GM19455 (cell line): Measurements from ENCODE around the gene TAF15.

Source experiments
- ATAC-seq: cut with Tn5 transposase; IDR thresholded peaks from one replicate; pipeline ENCODE4 v1.9.1; 2021; ENCODE audit not compliant: unreplicated experiment

TAF15 gene

DNA sequence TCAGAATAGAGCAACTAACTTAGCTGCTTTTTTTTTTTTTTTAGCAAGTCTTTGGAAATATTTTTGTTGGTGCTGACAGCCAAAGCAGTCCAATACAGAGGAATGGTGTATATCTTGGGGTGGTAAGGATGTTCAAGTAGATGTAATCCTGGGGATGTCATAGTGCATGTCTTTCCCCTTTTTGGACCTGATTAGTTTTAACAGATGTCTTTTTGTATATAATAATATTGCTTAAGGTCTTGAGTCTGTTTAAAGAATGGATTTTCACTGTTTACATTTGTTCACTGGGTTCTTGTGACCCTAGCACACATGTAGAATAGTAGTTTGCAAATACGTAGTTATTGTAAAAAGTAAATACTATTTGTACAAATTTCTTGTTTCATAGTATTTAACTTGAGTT is 7.9 kb downstream of the TAF15 start:
- no peak for ATAC-seq

DNA sequence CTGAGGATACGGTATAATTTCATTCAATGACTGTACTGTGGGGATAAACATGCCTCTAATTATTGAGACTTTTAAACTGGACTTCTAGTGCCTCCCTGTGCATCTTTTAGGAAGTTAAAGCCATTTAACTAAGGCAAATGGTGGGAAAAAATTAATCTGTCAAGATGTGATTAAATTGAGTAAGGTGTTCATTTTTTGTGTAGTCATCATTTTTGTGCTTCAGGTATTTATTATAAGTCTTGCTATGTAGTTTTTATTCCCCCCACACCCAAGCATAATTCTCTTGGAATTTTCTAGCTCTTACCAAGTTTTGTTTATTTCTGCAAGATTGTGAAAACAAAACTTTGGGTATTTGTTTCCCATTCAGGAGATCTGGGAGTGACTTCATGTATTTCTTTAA is 10.2 kb downstream of the TAF15 start:
- no peak for ATAC-seq

DNA sequence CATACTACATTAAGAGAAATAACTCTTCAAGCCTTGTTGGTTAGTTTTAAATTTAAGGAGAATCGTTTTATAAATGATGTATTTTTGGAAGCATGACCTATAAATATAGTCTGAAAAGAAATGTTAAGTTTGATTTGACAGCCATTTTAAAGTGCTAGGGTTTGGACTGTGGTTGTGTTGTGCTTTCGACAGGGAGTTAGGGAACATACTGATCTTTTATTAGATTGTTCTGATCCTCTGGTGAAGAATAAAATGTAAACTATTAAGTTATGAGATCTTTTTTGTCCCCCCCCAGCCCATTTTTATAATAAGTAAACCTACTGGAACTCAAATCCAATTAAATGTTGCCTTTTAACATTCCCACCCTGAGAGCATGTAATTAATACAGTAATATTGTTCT is 12.0 kb downstream of the TAF15 start:
- ATAC-seq, result no peak

DNA sequence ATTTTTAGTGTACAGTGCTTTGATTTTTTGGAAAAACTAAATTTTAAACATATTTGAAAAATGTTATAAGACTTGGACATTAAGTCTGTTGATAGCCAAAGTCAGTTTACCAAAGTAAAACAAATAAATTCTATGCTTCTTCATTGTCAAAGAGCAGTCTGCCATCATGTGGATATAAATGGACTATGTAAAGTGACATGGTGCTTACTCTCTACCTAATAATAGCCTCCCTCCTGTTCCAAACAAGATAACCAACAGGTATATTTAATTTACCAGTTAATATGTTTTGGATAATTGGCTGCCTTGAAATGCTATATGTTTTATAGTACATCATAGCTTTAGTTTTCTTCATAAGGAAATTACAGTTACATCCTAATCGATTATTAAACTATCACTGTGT is 15.9 kb downstream of the TAF15 start:
- no peak for ATAC-seq

DNA sequence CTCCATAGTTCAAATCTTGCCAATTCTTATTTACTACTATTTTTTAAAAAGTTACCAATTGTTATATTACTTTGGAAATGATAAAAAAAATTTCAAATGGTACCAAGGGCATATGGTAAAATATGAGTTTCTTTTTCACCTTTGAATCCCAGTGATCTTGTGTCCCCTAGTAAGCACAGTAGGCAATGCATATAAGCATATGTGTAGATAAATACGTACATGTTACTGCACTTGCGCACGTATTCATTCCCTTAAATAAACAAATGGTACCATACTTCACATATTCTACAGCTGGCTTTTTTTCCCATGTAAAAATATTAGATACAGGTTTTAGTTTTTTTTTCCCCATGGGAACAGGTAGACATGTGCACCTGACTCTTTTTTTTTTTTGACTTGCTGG is 31.8 kb downstream of the TAF15 start:
- ATAC-seq, result no peak

DNA sequence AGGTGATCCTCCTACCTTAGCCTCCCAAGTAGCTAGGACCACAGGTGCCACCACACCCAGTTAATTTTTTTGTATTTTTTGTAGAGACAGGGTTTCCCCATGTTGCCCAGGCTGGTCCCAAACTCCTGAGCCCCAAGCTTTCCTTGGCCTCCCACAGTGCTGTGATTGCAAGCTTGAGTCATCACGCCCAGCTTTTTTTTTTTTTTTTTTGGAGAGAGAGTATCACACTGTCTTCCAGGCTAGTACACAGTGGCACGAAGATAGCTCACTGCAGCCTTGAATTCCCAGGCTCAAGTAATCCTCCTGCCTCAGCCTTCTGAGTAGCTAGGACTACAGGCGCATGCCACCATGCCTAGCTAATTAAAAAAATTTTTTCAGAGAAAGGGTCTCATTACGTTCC is 32.2 kb downstream of the TAF15 start:
- no peak for ATAC-seq

DNA sequence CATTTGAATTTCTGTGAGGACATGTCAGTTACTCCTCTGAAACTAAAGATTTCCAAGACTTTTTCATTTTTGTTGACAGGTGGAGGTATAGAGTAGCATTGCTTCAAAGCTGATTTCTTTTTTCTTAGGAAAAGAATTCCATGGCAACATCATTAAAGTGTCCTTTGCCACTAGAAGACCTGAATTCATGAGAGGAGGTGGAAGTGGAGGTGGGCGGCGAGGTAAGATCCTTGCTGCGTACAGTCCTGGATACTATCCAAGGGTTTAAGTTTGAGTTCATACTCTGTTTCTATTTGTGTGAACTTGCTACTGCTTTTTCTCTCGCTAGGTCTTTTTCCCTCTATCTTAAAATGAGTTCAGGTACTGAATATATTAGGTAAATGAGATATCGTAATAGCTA is 33.0 kb downstream of the TAF15 start:
- ATAC-seq, result no peak

DNA sequence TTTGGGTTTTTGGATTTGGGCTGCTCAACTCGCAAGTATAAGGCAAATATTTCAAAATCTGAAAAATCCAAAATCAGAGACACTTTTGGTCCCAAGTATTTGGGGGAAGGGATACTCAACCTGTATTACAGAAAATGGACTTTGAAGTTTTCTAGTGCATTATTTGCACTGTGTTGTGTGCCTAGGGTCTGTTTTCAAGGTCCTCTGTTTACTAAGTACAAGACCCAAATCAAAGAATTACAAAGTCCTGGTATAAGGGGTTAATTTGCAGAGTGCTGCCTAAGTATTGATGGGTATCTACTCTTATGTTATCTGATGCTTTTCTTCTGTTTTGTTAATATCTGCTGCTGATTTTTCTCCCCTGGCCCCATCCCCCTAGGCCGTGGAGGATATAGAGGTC is 34.4 kb downstream of the TAF15 start:
- no peak for ATAC-seq

DNA sequence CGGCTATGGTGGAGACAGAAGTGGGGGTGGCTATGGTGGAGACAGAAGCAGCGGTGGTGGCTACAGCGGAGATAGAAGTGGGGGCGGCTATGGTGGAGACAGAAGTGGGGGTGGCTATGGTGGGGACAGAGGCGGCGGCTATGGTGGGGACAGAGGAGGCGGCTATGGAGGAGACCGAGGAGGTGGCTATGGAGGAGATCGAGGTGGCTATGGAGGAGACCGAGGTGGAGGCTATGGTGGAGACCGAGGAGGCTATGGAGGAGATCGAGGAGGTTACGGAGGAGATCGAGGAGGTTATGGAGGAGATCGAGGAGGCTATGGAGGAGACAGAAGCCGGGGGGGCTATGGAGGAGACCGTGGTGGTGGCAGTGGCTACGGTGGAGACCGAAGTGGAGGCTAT is 35.3 kb downstream of the TAF15 start:
- ATAC-seq, result no peak

DNA sequence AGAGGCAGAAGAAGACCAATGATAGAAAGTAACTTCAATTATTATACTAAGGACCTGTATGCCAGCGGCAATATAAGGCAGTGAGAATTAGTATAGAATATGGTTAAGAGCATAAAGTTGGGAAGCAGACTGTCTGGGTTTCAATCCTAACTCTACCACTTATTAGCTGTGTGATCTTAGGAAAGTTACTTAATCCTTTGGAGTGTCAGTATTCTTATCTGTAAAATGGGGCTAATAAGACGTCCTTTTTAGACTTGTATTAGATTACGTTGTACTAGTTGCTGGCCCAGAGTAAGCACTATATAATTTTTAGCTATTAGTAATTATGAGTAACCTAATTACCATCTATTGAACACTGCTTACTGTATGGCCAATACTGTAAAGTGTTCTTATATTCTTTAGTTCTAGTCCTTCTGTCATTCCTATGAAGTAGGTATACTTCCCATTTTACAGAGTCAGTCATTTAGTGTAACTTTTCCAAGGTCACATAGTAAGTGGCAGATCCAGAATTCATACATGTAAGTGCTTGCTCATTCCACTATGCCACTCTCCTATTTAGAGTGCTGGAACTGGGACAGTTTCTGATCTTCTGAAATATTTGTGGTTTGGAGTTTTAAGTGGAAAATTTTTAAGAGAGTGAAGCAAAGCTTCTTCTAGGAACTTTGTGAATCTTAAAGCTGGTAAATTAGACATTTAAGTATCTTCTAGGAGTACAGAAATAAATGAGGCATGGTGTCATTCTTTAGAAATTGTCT is 36.9 kb downstream of the TAF15 start:
- no peak for ATAC-seq

DNA sequence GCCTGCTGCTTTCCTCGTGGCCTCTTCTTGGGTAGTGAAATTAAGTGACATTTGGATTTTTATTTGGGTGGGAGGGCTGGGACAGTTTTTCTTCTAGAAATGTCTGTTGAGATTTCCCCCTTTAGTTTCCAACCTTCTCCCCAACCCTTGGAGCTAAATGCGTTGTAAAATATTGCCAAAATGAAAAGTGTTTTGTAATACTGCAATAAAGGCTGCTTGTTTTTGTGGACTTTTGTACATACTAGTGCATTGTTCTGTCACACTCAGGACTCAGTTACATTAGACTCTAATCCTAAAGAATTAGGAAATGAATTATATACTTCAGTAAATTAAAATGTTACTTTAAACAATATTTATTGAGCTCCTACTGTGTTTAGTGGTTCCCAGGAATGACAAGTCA is 37.7 kb downstream of the TAF15 start:
- no peak for ATAC-seq

DNA sequence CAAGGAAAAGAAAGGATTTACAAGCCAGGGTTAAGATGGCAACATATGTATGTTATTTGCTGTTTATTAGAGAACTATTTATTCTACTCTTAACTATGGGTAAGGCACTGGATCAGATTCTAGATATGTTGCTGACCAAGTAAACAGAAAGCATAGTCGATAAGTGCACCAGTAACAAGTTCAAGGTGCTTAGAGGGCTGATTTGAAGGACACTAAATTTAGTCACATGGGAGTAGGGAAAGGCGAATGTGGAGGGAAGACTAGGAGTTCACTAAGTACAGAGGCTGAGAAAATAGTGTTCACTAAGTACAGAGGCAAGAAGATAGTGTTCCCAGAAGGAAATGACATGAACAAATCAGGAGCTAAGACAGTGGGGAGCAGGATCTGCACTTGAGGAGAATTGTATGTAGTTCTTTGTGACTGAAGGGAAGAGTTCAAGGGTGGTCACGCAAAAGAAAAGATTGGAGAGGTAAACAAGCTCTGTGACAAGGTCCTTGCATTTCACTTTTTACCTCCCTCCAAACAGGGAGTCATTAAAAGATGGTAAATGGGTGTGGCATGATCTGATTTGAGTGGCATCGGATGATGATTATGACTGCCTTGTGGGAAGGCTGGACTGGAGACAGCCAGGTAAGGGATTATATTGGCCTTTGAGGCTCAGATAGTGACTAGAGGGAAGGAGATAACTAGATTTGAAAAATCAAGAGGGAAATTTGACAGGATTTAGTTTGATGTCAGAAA is 38.5 kb downstream of the TAF15 start:
- no peak for ATAC-seq

DNA sequence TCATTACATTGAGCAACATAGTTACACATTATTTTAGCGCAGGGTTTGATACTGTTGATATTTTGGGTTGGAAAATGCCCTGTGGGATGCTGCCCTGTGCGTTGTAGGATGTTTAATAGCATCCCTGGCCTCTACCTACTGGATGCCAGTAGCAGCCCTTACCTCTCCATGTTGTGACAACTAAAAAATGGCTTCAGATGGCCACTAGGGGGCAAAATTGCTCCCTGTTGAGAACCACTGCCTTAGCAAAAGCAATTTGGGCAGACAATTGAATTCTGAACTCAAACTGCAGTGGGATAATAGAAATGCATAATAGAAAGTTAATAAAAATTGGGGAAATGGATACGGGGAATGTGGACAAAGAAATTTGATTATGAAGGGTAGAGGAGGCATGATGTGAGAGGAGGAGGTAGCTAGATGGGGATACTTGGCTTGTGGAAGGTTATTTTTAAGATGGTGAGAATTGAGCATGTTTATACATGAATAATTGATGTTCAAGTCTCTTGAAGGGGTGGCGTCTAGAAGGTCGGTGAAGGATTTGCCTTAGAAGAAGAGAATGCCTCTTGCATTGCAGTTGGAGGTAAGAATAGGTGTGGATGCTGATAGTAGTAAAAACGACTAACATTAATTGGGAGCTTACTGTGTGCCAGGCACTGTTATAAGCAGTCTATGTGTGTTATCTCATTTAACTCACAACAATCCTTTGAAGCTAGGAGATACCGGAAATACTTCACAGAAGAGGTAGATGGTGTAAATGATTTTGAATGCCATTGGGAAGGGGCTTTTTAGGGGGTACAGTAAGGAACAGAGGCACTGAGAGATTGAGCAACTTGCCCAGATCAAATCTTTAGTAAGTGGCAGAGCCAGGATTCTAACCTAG is 40.4 kb downstream of the TAF15 start:
- no peak for ATAC-seq

DNA sequence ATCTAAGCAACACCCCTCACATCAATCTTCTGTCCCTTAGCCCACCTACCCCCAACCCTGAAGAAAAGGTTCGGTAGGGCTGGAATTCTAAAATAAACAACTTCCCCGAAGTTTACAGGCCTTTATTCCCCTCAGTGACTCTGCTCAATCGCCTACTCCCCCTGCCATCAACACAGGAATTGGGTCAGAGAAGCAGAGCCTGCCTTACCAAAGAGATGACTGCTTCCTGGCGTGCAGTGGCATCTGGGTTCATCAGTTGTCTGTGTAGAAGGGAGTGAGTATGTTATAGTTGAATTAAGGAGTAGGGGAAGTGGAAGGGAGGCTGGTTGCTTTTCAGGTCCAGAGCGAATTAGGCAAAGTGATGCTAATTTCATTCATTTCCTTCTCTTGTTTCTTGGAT is 46.7 kb downstream of the TAF15 start:
- no peak for ATAC-seq

DNA sequence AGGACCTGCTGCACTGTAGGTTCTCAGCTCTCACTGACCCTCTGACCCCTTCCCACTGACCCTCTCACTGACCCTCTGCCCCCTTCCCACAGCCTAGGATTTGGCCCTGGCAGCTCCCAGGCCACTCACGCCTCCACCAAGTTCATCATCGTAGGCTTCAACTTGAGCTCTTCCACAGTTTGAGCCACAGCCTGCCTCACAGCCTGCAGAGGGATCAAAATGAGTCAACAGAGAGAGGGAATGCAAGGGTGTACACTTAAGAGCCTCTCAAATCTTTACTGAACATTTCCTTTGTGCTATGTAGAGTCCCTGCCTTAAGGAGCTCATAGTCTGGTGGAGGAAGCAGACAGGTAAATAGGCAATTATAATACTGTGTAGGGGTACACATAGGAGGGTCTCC is 47.3 kb downstream of the TAF15 start:
- ATAC-seq, result no peak

DNA sequence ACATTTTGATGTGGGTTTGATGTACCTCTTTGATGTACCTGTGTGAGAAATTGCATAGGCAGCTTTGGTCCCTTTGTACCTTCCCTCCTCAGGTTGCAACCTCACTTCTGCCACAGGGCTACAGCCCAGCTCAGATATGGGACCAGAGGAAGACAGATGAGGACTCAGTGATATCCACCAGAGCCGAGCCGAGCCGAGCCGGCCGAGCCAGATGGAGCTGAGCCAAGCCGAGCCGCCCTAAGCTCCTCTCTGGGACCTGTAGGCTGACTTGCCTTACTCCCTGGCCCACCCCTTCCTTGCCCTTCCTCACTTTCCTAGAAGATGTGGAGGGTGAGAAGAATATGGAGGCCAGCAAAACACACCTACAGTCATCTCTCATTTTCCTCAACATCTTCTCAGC is 55.6 kb downstream of the TAF15 start:
- ATAC-seq, result no peak

DNA sequence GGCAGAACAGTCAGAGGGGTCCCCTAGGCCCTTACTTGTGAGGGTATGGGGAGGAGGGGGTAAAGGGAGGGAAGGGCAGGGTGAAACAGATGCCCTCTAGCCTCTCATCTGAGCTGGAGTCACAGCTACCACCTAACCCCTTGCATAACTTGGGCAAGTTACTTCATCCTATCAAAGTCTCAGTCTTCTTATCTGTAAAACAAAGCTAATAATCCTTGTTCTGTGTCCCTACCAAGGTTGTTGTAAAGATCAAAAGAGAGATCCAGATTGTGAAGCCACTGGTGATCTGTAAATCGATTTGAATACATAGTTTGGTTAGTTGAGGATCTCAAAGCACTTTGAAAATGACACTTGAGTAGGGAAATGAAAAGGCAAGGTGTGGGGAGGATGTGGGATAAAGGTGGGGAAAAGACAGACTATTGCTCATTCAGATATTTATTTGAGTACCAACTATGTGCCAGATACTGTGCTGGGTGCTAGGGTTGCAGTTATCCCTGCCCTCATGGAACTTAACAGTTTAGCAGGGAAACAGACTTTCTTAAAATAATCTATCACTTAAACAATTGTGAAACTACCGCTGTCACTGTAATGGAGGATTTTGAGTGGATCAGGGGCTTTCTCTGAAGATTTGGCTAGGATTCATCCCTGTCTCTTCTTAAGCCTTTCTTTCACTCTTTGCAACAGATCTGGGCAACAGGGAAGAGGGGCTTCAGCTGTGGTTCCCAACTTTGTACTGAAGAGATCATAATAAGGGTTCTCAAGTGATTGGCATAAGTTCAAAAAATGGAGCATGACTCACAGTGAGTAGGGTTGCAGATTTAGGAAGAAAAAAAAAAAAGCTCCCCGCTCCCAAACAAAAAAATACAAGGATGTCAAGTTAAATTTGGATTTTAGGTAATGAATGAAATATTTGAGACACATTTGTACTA is 56.4 kb downstream of the TAF15 start:
- no peak for ATAC-seq

DNA sequence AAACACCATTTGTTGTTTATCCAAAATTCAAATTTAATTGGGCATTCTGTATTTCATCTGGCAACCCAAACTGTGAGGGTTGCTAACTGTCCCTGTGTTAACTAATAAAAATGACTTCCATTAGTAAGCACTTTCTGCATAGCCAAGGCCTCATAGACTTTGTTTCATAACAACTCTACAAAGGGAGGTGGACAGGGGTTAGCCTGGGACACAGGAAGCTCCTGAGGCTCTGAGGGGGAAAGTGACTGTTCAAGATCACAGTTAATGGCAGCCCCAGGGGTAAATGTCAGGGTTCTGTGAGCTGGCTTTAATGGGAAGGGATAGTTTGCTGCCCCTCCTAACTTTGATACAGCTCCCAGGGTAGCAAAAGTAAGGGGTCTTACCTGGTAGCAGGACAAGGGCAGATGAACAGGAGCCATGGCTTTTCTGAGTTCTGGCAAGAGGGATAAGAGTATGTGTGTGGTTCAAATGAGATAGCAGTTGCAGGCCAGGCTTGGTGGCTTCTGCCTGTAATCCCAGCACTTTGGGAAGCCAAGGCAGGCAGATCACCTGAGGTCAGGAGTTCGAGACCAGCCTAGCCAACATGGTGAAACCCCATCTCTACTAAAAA is 57.2 kb downstream of the TAF15 start:
- no peak for ATAC-seq

DNA sequence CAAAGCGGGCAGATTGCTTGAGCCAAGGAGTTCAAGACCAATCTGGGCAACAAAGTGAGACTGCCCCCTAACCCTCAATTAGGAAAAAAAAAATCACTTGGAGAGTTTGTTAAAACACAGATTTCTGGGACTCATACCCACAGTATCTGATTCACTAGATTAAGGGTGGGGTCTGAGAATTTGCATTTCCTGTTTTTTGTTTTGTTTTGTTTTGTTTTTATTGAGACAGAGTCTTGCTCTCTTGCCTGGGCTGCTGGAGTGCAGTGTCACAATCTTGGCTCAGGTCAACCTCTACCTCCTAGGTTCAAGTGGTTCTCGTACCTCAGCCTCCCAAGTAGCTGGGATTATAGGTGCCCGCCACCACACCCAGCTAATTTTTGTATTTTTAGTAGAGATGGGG is 58.3 kb downstream of the TAF15 start:
- ATAC-seq, result no peak

DNA sequence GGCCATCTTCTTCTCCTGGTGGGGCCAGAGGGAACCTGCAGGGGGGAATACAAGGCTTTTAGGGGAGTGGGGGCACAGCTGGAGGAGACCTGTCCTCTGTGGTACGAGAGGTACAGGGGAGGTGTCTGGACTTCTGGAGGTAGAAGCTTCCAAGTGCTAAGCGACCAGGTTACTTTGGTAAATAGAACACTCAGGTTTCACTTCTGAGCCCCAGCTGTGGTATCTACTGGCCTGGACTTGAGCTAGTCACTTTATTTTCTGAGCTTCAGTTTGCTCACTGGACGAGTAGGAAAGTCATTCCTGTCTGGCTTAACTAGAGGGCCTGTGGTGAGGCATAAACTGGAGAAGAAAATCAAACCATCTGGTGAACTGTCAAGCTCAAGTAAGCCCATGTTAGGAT is 59.5 kb downstream of the TAF15 start, which contains the start of gene HEATR9:
Gene HEATR9, minus strand, starts transcription at position 155 of the 400 bp plus-strand sequence. Its CDS starts 149 bp downstream, at position 6.
- no peak for ATAC-seq
